Measurements from ENCODE around the gene AGER. TPM values are rescaled to one million over a fixed set of nuclear protein-coding genes. Genes with fewer than 3 reads are reported as not detected.

AGER gene
- total and polyA plus RNA-seq, 7 donors: 1.9 to 10.6 (median 5.3) TPM; not detected in 1

DNA sequence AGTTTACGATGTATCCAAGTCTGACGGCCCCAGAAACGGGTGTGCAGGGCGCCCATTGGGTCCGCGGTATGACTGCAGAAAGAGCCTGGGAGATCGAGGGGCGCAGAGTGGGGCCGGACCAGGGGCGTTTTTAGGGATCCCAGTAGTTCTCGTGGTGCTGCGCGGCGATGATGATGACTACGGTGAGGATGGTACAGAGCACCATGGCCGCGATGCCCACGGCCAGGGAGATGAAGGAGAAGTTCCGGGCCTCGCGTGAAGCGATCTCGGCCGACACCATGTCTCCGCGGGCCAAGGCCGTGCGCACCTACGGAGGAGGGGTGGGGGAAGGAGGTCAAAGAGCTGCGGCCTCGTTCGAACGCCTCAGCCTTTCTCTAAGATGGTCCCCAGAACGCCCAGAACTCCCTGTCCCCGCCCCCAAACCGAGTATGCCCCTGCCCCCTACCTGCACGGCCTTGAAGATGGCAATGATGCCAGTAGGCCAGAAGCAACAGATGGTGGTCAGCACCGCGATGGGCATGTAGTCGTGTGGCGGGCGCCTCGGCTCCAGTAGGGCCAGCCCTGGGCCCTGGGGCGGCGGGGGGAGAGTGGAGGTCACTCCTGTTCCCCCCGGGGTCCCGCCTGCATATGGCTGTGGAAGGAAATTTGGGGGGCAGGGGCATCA, 34.8 kb downstream of the AGER start:
- 54 to 80% methylated on average over 47 of the region's 47 CpGs for WGBS, 2 donors
- Histone ChIP-seq H3K27me3 (no peaks in the 10 kb centered on the region), H3K4me3 (peak overlapping the region in 3 of 4 donors; percentile 7 to 13 (median 11)), H3K36me3 (peaks cover 0 to 18% (median 0%) of the 10 kb centered on the region in 4 donors), H3K27ac (peak overlapping the region in 2 of 4 donors; percentile 7 to 93), H3K9me3 (no peaks in the 10 kb centered on the region), H3K4me1 (peaks cover 0 to 39% (median 35%) of the 10 kb centered on the region in 4 donors)
- no peak for DNase-seq
- intact Hi-C loops (cut with DNase I): no loop called here
- TF ChIP-seq, protein P1, sequence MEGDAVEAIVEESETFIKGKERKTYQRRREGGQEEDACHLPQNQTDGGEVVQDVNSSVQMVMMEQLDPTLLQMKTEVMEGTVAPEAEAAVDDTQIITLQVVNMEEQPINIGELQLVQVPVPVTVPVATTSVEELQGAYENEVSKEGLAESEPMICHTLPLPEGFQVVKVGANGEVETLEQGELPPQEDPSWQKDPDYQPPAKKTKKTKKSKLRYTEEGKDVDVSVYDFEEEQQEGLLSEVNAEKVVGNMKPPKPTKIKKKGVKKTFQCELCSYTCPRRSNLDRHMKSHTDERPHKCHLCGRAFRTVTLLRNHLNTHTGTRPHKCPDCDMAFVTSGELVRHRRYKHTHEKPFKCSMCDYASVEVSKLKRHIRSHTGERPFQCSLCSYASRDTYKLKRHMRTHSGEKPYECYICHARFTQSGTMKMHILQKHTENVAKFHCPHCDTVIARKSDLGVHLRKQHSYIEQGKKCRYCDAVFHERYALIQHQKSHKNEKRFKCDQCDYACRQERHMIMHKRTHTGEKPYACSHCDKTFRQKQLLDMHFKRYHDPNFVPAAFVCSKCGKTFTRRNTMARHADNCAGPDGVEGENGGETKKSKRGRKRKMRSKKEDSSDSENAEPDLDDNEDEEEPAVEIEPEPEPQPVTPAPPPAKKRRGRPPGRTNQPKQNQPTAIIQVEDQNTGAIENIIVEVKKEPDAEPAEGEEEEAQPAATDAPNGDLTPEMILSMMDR (IDR thresholded peaks at IDR 0.05): no peak
- no peak for TF ChIP-seq EP300 (IDR thresholded peaks at IDR 0.05)
- TF ChIP-seq POLR2AphosphoS5 (IDR thresholded peaks at IDR 0.05): no peak
- TF ChIP-seq POLR2A (IDR thresholded peaks at IDR 0.05): no peak

DNA sequence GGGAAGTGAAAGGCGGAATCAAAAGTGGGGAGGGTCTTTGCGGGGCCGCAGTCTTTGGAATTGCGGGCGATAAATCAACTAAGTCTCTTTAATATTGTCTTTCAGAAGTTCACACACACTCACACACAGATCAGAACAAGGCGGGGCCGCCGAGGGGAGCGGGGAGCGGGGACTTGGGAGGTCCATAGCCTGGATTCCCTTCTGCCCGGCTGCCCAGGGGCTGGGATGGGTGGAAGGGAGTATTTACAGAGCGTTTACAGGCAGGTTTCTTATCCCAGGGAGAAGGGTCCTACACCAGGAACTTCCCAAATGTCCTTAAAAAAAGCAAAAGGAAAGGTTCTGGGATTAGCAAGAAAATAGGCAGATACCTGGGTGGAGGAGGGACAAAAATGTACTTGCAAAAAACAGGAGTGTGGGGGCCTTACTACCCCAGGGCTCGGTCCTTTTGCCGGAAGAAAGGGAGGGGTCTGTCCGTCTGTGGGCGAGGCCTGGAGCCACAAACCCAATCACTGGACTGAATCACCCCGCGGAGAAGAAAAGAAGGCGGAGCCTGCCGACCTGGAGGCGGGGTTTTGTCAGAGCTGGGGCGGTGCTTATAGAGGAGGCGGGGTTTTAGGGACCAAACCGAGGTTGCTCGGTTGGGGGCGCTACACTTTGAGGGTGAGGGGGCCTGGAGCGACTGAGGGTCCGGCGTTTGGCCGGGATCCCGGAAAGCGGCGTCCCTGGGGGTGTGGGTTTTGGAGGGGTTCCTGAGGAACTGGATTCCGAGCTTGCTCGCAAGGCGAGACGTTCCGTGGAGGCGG, 35.6 kb downstream of the AGER start:
- 24 to 37% methylated on average over 39 of the region's 39 CpGs for WGBS, 2 donors
- H3K27ac ChIP-seq: peak overlapping the region in 1 of 4 donors; percentile 7
- TF ChIP-seq EP300 (IDR thresholded peaks at IDR 0.05): no peak
- no peak for TF ChIP-seq POLR2AphosphoS5 (IDR thresholded peaks at IDR 0.05)
- no peak for TF ChIP-seq POLR2A (IDR thresholded peaks at IDR 0.05)

DNA sequence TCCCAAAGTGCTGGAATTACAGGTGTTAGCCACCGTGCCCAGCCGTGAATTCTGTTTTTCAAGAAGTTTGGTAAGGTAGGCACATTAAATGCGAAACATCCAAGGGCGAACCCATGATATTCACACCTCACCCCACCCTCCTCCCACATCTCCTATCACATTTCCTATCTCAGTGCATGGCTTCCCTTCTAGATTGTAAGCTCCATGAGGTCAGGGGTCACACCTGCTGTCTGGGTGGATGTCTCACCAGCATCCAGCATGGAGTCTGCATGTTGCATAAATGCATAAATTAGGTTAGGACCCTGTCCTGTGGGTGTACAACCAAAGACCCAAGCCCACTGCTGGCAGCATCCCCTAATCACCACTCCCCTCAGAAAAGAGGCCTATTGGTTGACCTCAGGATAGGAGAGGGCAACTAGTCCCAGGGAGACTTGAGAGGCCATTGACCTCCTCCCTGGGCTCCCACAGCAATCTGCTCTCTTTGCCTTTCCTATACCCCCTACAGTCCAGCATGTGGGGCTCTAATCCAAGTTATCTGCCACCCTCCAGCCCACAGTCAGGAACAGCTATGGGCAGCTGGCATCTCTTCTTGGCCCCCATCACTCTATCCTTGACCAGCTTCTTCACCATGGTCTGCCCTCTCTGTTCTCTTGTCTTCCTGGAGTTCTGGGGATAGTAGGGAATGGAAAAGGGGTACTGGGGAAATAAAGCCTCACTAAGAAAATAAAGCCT, 36.5 kb downstream of the AGER start:
- Histone ChIP-seq H3K9me3 (no peaks in the 10 kb centered on the region), H3K4me3 (no peak overlapping the region), H3K27ac (no peak overlapping the region), H3K36me3 (peaks cover 0 to 18% (median 0%) of the 10 kb centered on the region in 4 donors), H3K27me3 (no peaks in the 10 kb centered on the region), H3K4me1 (peaks cover 0 to 29% (median 25%) of the 10 kb centered on the region in 4 donors)
- intact Hi-C loops (cut with DNase I): loop anchor here (1.0 kb wide), 1 partner anchor 16 kb away; no protein-coding TSS in a partner anchor
- TF ChIP-seq EP300 (IDR thresholded peaks at IDR 0.05): no peak
- TF ChIP-seq POLR2A (IDR thresholded peaks at IDR 0.05): no peak
- TF ChIP-seq, protein P1 (IDR thresholded peaks at IDR 0.05): no peak
- TF ChIP-seq POLR2AphosphoS5 (IDR thresholded peaks at IDR 0.05): no peak
- 90 to 91% methylated on average over 4 of the region's 4 CpGs for WGBS, 2 donors
- no peak for DNase-seq

More for the DNA sequence above, 35.6 kb downstream of the AGER start:
- Histone ChIP-seq H3K9me3 (no peaks in the 10 kb centered on the region), H3K4me1 (peaks cover 0 to 39% (median 34%) of the 10 kb centered on the region in 4 donors), H3K36me3 (peaks cover 0 to 18% (median 0%) of the 10 kb centered on the region in 4 donors), H3K4me3 (peak overlapping the region in 3 of 4 donors; percentile 7 to 13 (median 11)), H3K27me3 (no peaks in the 10 kb centered on the region)
- no peak for DNase-seq
- intact Hi-C loops (cut with DNase I): loop anchor here (1.0 kb wide), 1 partner anchor 17 kb away; no protein-coding TSS in a partner anchor

DNA sequence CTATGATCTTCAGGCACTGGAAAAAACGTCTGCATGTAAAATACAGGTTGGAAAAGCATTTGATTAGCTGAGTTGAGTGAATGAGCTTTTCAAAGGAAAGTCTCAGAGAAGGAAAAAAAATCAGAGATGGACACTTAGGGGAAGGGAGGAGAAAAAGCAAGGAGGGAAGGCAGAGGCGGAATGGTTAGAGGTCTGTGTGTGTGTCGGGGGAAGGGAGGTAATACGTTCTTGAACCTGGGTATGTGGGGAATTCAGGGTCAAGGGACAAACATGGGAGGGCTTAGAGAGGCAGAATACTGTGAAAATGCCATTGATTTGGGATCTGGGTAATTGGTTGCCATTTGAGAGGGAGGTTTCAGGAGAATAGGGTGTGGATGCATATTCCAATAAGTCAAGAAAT, 37.4 kb downstream of the AGER start:
- Histone ChIP-seq H3K27me3 (no peaks in the 10 kb centered on the region), H3K4me1 (peaks cover 0 to 22% (median 19%) of the 10 kb centered on the region in 4 donors), H3K9me3 (no peaks in the 10 kb centered on the region), H3K4me3 (no peak overlapping the region), H3K36me3 (peaks cover 0 to 18% (median 0%) of the 10 kb centered on the region in 4 donors), H3K27ac (no peak overlapping the region)
- no peak for TF ChIP-seq POLR2A (IDR thresholded peaks at IDR 0.05)
- no peak for TF ChIP-seq EP300 (IDR thresholded peaks at IDR 0.05)
- TF ChIP-seq, protein P1 (IDR thresholded peaks at IDR 0.05): no peak
- TF ChIP-seq POLR2AphosphoS5 (IDR thresholded peaks at IDR 0.05): no peak
- WGBS, 2 donors: 60 to 79% methylated on average over 4 of the region's 4 CpGs
- DNase-seq: no peak
- intact Hi-C loops (cut with DNase I): no loop called here

Measured in sigmoid colon (tissue), 7 donors.